Activated CD8-positive, alpha-beta memory T cell treated with anti-CD3 and anti-CD28 coated beads, Interleukin-2, amount 10 ng/mL, durations not matched to agents 7 days and 5 days (primary cell): ENCODE data around the gene PHYH. TPM values are rescaled to one million over a fixed set of nuclear protein-coding genes. Genes with fewer than 3 reads are reported as not detected.

Experiments used
- ATAC-seq: fragments of 150-1000 bp; cut with Tn5 transposase; one replicate; pipeline ENCODE4 v1.10.0; 2021; ENCODE audit warnings: moderate library complexity
- CTCF ChIA-PET: fragments of 350-600 bp; sonication (Branson Sonifier 250); formaldehyde crosslinking; loops from one replicate; lab custom pipeline; 2021; ENCODE audit warnings: antibody characterized with exemption; lab: Charles Lee
- DNase-seq: peaks from one replicate; pipeline ENCODE4 v3.0.0-alpha.2; 2020
- H3K27ac Mint-ChIP-seq: one replicate; pipeline ENCODE4 v1.8.0; 2021; ENCODE audit warnings: mild to moderate bottlenecking, mixed read lengths
- H3K27me3 Mint-ChIP-seq: one replicate; pipeline ENCODE4 v1.8.0; 2021; ENCODE audit warnings: mixed read lengths
- H3K36me3 Mint-ChIP-seq: one replicate; pipeline ENCODE4 v1.8.0; 2021; ENCODE audit warnings: mild to moderate bottlenecking, mixed read lengths
- H3K4me1 Mint-ChIP-seq: one replicate; pipeline ENCODE4 v1.8.0; 2021; ENCODE audit warnings: mixed read lengths
- H3K4me3 Mint-ChIP-seq: one replicate; pipeline ENCODE4 v1.8.0; 2021; ENCODE audit warnings: mild to moderate bottlenecking, moderate library complexity, mixed read lengths
- H3K9me3 Mint-ChIP-seq: one replicate; pipeline ENCODE4 v1.8.0; 2022; ENCODE audit warnings: low read depth, mixed read lengths
- total RNA-seq, 2 experiments: library from RNA; stranded (reverse); gene quantifications; one replicate each; pipeline ENCODE4 v1.2.3, GENCODE V29; 2021

Gene PHYH
- total RNA-seq = 10 to 100 TPM; 13.6 to 14.4 TPM

DNA sequence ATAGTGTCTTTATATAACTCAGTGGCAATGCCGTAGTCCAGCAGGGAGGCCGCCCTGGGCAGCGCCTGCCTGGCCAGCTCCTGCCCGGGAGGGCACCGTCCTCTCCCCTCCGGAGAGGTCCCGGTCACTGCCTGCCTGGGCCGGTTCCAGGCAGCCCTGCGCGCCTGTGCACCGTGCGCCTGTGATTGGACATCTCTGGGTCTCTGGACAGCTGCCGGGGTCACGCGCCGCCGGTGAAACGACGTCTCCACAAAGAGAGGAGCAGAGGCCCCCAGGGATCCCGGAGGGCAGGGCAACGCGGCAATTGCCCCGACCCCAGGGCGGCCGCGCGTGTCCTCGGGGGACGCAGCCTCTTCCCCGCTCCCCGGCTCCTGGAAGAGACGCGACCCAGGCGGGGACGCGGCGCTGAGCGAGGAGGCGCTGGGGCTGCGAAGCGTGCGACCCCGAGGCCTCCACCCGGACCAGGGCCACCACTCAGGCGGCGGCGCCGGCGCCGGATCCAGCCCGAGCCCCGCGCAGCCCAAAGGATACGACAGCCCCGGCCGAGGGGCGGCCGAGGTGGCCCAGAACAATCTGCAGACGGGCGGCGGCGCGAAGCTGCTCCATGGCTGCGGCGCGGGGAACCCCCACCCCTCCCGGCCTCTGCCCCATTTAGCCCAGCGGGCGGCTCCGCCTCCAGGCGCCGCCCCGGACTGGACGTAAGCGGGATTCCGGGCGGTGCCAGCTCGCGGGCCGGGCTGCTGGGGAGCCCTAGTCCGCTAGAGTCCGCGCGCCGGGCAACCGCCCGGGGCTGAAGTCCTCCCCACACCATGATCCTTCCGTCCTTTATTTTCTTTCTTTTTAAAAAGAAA, at the start of gene PHYH:
Gene PHYH, minus strand, starts transcription at position 628 of the 851 bp plus-strand sequence. Its CDS starts 22 bp downstream, at position 606.
- ATAC-seq = peak; percentile 77
- Mint-ChIP-seq H3K27me3 (no peaks in the 10 kb centered on the region), H3K4me3 (peak within 1 kb of the TSS; percentile 81), H3K4me1 (peaks cover 27% of the 10 kb centered on the region), H3K36me3 (no peaks in the 10 kb centered on the region), H3K27ac (peak within 1 kb of the TSS; percentile 85), H3K9me3 (no peaks in the 10 kb centered on the region)
- DNase-seq = peak; percentile 84
- CTCF ChIA-PET = interaction anchor here (0.6 to 5.7 kb wide), 10 partner anchors 12 to 1562 kb away, joined by 3 to 55 read pairs (median 3); partner anchors contain the start of genes MCM10 and OPTN

DNA sequence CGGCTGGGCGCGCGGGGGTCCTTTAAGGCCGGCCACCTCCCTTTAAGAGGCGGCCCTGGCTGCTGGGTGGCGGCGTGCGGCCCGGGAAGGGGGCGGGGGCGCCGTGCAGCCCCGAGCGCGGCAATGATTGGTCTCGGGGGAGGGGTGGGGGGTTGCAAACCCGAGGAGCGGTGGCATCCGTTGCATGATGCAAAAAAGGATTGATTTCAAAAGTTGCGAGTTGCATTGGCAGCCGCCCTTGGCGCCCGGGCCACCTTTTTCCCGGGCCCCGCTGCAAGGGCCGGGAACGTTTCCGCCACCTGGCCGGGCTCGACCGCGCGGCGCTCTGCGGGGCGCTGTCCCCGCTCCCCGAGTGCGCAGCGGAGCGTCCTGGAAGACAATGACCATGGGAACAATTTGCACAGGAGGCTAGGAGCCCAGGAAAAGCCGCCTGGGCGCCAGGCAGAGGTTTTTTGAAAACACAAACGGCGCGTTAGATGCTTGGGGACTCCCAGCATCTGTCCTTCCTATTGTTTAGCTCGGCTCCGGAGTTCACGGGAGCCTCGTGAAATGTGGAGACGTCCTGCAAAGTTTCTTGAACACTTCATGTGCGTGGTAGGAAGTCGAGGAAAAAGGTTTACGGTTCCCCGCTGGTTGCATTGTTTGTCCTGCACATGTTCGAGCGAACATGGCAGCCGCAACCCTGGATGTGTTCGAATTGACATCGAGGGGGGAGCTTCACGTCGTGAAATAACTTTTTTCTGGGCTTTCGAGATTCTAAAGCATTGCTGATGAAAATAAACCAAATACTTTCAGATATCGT, 48.6 kb upstream of the PHYH start, which contains the start of gene SEPHS1:
Gene SEPHS1, minus strand, starts transcription at position 78 of the 802 bp plus-strand sequence. CDS start 3,343 bp downstream, outside the sequence.
- peak; percentile 86 for DNase-seq
- peak within 1 kb of the TSS; percentile 93 for H3K27ac Mint-ChIP-seq
- peaks cover 12% of the 10 kb centered on the region for H3K36me3 Mint-ChIP-seq
- H3K4me3 Mint-ChIP-seq = peak within 1 kb of the TSS; percentile 85
- ATAC-seq = peak; percentile 80
- no peaks in the 10 kb centered on the region for H3K9me3 Mint-ChIP-seq
- CTCF ChIA-PET = interaction anchor here (1.0 to 5.4 kb wide), 3 partner anchors 45 to 91 kb away, joined by 3 to 39 read pairs (median 3); partner anchors contain the start of gene PHYH
- H3K27me3 Mint-ChIP-seq = peaks cover 2% of the 10 kb centered on the region
- peaks cover 58% of the 10 kb centered on the region for H3K4me1 Mint-ChIP-seq

GRCh38 chr10:13347500-13348156, 47.8 kb upstream of the PHYH start:
- H3K4me3 Mint-ChIP-seq = peak overlapping the region; percentile 85
- peak; percentile 69 for ATAC-seq
- DNase-seq = peak; percentile 81
- H3K27ac Mint-ChIP-seq = peak overlapping the region; percentile 62
- peaks cover 13% of the 10 kb centered on the region for H3K36me3 Mint-ChIP-seq
- no peaks in the 10 kb centered on the region for H3K9me3 Mint-ChIP-seq
- H3K4me1 Mint-ChIP-seq = peaks cover 58% of the 10 kb centered on the region
- no peaks in the 10 kb centered on the region for H3K27me3 Mint-ChIP-seq
- CTCF ChIA-PET = no interaction called here

- Mint-ChIP-seq H3K4me1 (peaks cover 56% of the 10 kb centered on the region), H3K36me3 (peaks cover 16% of the 10 kb centered on the region), H3K9me3 (no peaks in the 10 kb centered on the region), H3K27ac (peak overlapping the region; percentile 79), H3K27me3 (no peaks in the 10 kb centered on the region), H3K4me3 (peak overlapping the region; percentile 79)
- no peak for DNase-seq
- ATAC-seq = peak; percentile 46
- CTCF ChIA-PET = no interaction called here
These were observed 47.2 kb upstream of the PHYH start for GRCh38 chr10:13347043-13347499.

GRCh38 chr10:13346283-13347042, 46.6 kb upstream of the PHYH start:
- Mint-ChIP-seq H3K27ac (peak overlapping the region; percentile 79), H3K27me3 (no peaks in the 10 kb centered on the region)
- CTCF ChIA-PET = no interaction called here

DNA sequence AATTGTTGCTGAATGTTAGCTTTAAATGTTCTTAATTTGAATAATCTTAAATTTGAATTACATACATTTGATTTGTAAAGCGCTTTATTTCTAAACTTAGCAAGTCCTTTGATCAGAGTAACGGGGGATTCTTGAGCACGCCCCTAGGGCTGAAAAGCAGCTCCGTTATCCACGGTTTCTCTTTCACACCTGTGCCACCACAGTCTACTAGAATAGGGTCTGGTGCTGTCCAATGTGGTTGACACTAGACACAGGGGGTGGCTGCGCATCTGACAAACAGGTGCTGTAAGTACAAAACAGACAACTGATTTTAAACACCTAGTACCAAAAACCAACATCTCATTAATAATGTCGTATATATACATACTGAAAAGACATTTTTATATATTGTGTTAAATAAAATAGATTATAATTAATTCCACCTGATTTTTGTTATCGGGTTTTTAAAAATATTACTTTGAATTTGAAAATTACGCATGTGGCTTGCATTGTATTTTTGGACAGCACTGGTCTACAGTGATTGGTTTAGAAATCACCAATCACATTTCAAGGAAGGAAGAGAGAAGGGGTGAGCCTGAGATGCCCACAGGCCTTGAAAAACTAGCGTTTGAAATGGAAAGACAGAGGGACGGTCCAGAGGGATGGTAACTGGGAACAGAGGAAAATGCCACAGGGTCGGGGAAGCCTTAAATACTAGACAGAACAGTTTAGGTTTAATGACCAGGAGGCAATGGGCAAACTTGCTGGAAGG, 40.9 kb upstream of the PHYH start:
- H3K36me3 Mint-ChIP-seq = peaks cover 42% of the 10 kb centered on the region
- H3K27me3 Mint-ChIP-seq = no peaks in the 10 kb centered on the region
- H3K9me3 Mint-ChIP-seq = no peaks in the 10 kb centered on the region
- peak; percentile 95 for ATAC-seq
- DNase-seq = peak; percentile 68
- peak overlapping the region; percentile 67 for H3K27ac Mint-ChIP-seq
- H3K4me3 Mint-ChIP-seq = peak overlapping the region; percentile 16
- H3K4me1 Mint-ChIP-seq = peaks cover 45% of the 10 kb centered on the region
- CTCF ChIA-PET = interaction anchor here (0.9 to 1.1 kb wide), 2 partner anchors 9 to 39 kb away, joined by 4 to 6 read pairs; no protein-coding TSS in a partner anchor

More at GRCh38 chr10:13346283-13347042, 46.6 kb upstream of the PHYH start:
- Mint-ChIP-seq H3K4me3 (peak overlapping the region; percentile 79), H3K9me3 (no peaks in the 10 kb centered on the region), H3K4me1 (peaks cover 50% of the 10 kb centered on the region), H3K36me3 (peaks cover 16% of the 10 kb centered on the region)
- DNase-seq (no peak), ATAC-seq (no peak)

DNA sequence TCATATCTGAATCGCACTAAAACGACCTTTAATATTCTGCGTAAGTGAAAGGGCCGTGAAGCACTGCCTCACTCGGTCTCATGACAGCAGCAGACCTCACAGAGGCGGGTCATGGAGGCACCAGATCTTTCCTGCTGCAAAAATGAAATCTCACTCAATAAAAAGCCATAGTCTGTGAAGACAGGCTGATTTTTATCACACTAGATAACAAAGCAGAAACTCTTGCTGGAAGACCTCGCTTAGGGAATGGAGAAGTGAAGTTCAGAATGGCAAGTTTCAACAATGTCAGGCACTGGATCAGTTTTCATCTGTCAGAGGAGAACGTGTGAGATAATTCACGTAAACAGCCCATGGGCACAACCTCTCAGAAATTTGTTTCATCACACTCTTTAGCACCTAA, 40.2 kb upstream of the PHYH start:
- no peak for ATAC-seq
- Mint-ChIP-seq H3K9me3 (no peaks in the 10 kb centered on the region), H3K4me3 (peak overlapping the region; percentile 25), H3K36me3 (peaks cover 39% of the 10 kb centered on the region), H3K4me1 (peaks cover 39% of the 10 kb centered on the region), H3K27me3 (no peaks in the 10 kb centered on the region), H3K27ac (peak overlapping the region; percentile 67)
- CTCF ChIA-PET = interaction anchor here (0.9 to 1.1 kb wide), 2 partner anchors 10 to 38 kb away, joined by 4 to 6 read pairs; no protein-coding TSS in a partner anchor
- DNase-seq = no peak

DNA sequence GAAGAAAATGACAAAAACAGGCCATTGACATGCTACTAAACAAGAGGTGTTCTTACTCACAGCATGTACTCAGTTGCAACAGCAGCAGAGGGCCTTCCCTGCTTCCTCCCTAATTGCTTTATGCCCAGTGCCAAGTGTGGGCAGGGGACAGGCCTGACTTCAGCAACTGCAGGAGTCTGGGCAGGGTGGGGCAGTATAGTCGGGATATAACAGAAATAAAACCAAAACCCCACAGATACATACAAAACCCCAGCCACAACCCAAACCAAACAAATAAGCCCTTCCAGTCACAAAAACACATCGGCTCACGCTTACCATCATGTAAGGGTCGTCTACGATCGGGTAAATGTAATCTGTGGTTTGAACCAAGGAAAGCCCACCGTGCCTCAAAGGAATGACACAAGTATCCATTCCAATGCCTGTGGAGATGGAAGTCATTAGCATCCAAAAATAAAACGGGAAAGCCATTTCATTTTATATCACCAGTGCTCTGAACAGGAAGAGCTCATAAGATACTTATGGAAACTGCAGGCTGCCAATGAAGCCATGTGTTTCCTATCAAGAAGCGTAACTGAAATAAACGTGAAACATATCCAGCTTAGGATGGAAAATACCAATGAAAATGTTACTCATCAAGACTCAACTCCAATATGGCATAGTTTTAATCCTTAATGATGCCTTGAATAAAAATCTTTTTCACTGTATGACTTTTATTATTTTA, 38.7 kb upstream of the PHYH start:
- Mint-ChIP-seq H3K27me3 (no peaks in the 10 kb centered on the region), H3K36me3 (peaks cover 40% of the 10 kb centered on the region), H3K27ac (no peak overlapping the region), H3K4me3 (no peak overlapping the region), H3K4me1 (peaks cover 31% of the 10 kb centered on the region), H3K9me3 (no peaks in the 10 kb centered on the region)
- ATAC-seq (no peak), DNase-seq (no peak)
- CTCF ChIA-PET = no interaction called here

DNA sequence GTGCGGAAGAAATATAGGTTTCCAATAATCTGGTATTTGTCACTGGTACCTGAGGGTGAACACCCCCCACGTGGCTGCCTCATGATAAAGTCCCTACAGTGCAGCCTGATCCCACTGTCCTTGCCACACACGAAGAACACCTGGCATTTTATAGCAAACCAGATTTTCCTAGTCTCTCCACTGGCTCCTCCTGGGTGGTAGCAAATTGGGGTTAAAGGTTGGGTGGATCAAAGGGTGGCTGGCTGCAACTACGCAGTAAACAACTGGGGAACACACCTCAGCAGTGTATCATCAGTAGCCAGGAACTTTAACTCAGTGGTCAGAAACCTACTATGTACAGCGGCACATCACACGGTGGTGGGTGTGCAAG, 37.9 kb upstream of the PHYH start:
- no peak for DNase-seq
- CTCF ChIA-PET = interaction anchor here (1.6 kb wide), 1 partner anchor 36 kb away, joined by 3 read pairs; no protein-coding TSS in a partner anchor
- H3K27me3 Mint-ChIP-seq = no peaks in the 10 kb centered on the region
- no peak overlapping the region for H3K4me3 Mint-ChIP-seq
- ATAC-seq = no peak
- peaks cover 39% of the 10 kb centered on the region for H3K36me3 Mint-ChIP-seq
- H3K27ac Mint-ChIP-seq = no peak overlapping the region
- H3K9me3 Mint-ChIP-seq = no peaks in the 10 kb centered on the region
- H3K4me1 Mint-ChIP-seq = peaks cover 31% of the 10 kb centered on the region

- Mint-ChIP-seq H3K4me1 (peaks cover 29% of the 10 kb centered on the region), H3K9me3 (no peaks in the 10 kb centered on the region), H3K4me3 (no peak overlapping the region), H3K27me3 (no peaks in the 10 kb centered on the region), H3K27ac (peak overlapping the region; percentile 22), H3K36me3 (peaks cover 39% of the 10 kb centered on the region)
- DNase-seq (no peak), ATAC-seq (no peak)
- CTCF ChIA-PET = interaction anchor here (0.9 to 1.6 kb wide), 3 partner anchors 12 to 174 kb away, joined by 3 to 6 read pairs (median 3); no protein-coding TSS in a partner anchor
These were observed 37.4 kb upstream of the PHYH start for GRCh38 chr10:13337128-13337826.
